Upper lobe of left lung (tissue), 4 donors: Measurements from ENCODE around the gene ITIH5.

Source experiments
- CTCF ChIP-seq, 6 experiments: fragments of 450-650 bp in 4 of 6; fragments of 200-600 bp in 2 of 6; sonication (generic) in 2 of 6; IDR thresholded peaks; one replicate each; pipeline ENCODE4 v1.5.1; 2016 to 2019; ENCODE audit warnings: antibody characterized with exemption in 6 of 6
- EP300 ChIP-seq, 4 donors: sonication (generic); formaldehyde crosslinking; IDR thresholded peaks; one replicate each; pipeline ENCODE4 v1.5.1; 2017; ENCODE audit warnings: antibody characterized with exemption in 4 of 4, control low read depth in 2 of 4

GRCh38 chr10:7513455-7513854 is 153.3 kb downstream of the ITIH5 start:
- TF ChIP-seq CTCF (IDR thresholded peaks at IDR 0.05), result no peak
- TF ChIP-seq EP300 (IDR thresholded peaks at IDR 0.05), result no peak
